IMR-90 (cell line): ENCODE results near the gene JPH4. TPM values are rescaled to one million over a fixed set of nuclear protein-coding genes. Genes with fewer than 3 reads are reported as not detected.

Experiments
- ATAC-seq: fragments of 200-7000 bp; cut with Tn5 transposase; 2 replicates; pipeline ENCODE4 v1.9.1; 2020; ENCODE audit warnings: low read depth, mild to moderate bottlenecking, moderate library complexity
- BruUV-seq: library from RNA; stranded (reverse); fragments of 400-500 nt; replicated peaks from 2 replicates; lab custom pipeline; 2021; lab: Mats Ljungman, UMichigan
- CTCF ChIA-PET: fragments of 300-600 bp; formaldehyde crosslinking; extraction: SDS; loops from one replicate; lab custom pipeline; 2021; ENCODE audit warnings: antibody characterized with exemption; lab: Yijun Ruan, JAX
- POLR2A ChIA-PET: fragments of 300-600 bp; sonication (Branson Sonifier 250); formaldehyde crosslinking; loops from one replicate; lab custom pipeline; 2022; ENCODE audit warnings: antibody characterized with exemption; ENCODE audit not compliant: unreplicated experiment; lab: Charles Lee
- DNase-seq: peaks from one replicate; pipeline ENCODE4 v3.0.0; 2013
- H2AFZ ChIP-seq: replicated peaks from 2 replicates; pipeline ENCODE3; 2013; ENCODE audit warnings: low read length, mild to moderate bottlenecking; ENCODE audit not compliant: poor library complexity
- H2AK5ac ChIP-seq: 2 replicates; pipeline ENCODE4 v1.6.1; 2013; ENCODE audit warnings: low read depth, low read length, inconsistent platforms
- H2AK9ac ChIP-seq: replicated peaks from 2 replicates; pipeline ENCODE3; 2013; ENCODE audit warnings: mild to moderate bottlenecking, low read depth, low read length, moderate library complexity; ENCODE audit not compliant: poor library complexity
- H2BK120ac ChIP-seq: 2 replicates; pipeline ENCODE4 v1.6.1; 2013; ENCODE audit warnings: low read depth, low read length, inconsistent platforms
- H2BK15ac ChIP-seq: 3 replicates; pipeline ENCODE4 v1.6.1; 2013; ENCODE audit warnings: low read depth, low read length, inconsistent platforms
- H2BK20ac ChIP-seq: 2 replicates; pipeline ENCODE4 v1.6.1; 2013; ENCODE audit warnings: low read depth, mild to moderate bottlenecking, inconsistent platforms, low read length, moderate library complexity
- H2BK5ac ChIP-seq: 2 replicates; pipeline ENCODE4 v1.6.1; 2013; ENCODE audit warnings: mild to moderate bottlenecking, low read depth, low read length, inconsistent platforms; ENCODE audit not compliant: poor library complexity, severe bottlenecking
- H3K14ac ChIP-seq: replicated peaks from 2 replicates; pipeline ENCODE4 v1.6.1; 2013; ENCODE audit warnings: low read depth, low read length, inconsistent platforms
- H3K18ac ChIP-seq: 2 replicates; pipeline ENCODE4 v1.6.1; 2013; ENCODE audit warnings: low read depth, low read length, control low read depth
- H3K23ac ChIP-seq: 2 replicates; pipeline ENCODE4 v1.6.1; 2013; ENCODE audit warnings: low read depth, low read length, inconsistent platforms
- H3K27ac ChIP-seq: 2 replicates; pipeline ENCODE4 v1.5.1; 2013; ENCODE audit warnings: mild to moderate bottlenecking, control low read depth, low read length; ENCODE audit not compliant: insufficient read depth
- H3K27me3 ChIP-seq: 2 replicates; pipeline ENCODE4 v1.6.1; 2013; ENCODE audit warnings: low read length; ENCODE audit not compliant: control insufficient read depth, insufficient read depth
- H3K36me3 ChIP-seq: 2 replicates; pipeline ENCODE4 v1.6.1; 2013; ENCODE audit warnings: low read length, mixed read lengths; ENCODE audit not compliant: control insufficient read depth, insufficient read depth
- H3K4ac ChIP-seq: 2 replicates; pipeline ENCODE4 v1.6.1; 2013; ENCODE audit warnings: low read depth, low read length, inconsistent platforms
- H3K4me1 ChIP-seq: 2 replicates; pipeline ENCODE4 v1.6.1; 2013; ENCODE audit warnings: low read length, mixed read lengths; ENCODE audit not compliant: control insufficient read depth, insufficient read depth
- H3K4me2 ChIP-seq: 2 replicates; pipeline ENCODE4 v1.6.1; 2013; ENCODE audit warnings: low read depth, mild to moderate bottlenecking, control low read depth, low read length, moderate library complexity
- H3K4me3 ChIP-seq: 2 replicates; pipeline ENCODE4 v1.5.1; 2013; ENCODE audit warnings: low read depth, mild to moderate bottlenecking, control low read depth, low read length, moderate library complexity; ENCODE audit not compliant: insufficient read depth
- H3K56ac ChIP-seq: 2 replicates; pipeline ENCODE4 v1.6.1; 2013; ENCODE audit warnings: low read length, inconsistent platforms; ENCODE audit not compliant: insufficient read depth; ENCODE audit errors: extremely low read depth
- H3K79me1 ChIP-seq, 2 experiments: 2 replicates each; pipeline ENCODE4 v1.6.1; 2013; ENCODE audit warnings: low read length in 2 of 2, inconsistent platforms in 1 of 2, low read depth in 1 of 2
- H3K9ac ChIP-seq: 2 replicates; pipeline ENCODE4 v1.6.1; 2013; ENCODE audit warnings: low read depth, low read length, control low read depth
- H3K9me1 ChIP-seq: 2 replicates; pipeline ENCODE4 v1.6.1; 2013; ENCODE audit warnings: low read length, inconsistent platforms; ENCODE audit not compliant: insufficient read depth
- H3K9me3 ChIP-seq: 2 replicates; pipeline ENCODE4 v1.6.1; 2013; ENCODE audit warnings: low read length; ENCODE audit not compliant: control insufficient read depth, insufficient read depth
- H4K20me1 ChIP-seq: 2 replicates; pipeline ENCODE4 v1.6.1; 2013; ENCODE audit warnings: low read length, inconsistent platforms; ENCODE audit not compliant: insufficient read depth
- H4K5ac ChIP-seq: 2 replicates; pipeline ENCODE4 v1.6.1; 2013; ENCODE audit warnings: mild to moderate bottlenecking, low read depth, low read length, control low read depth
- H4K8ac ChIP-seq, 2 experiments: 2 replicates each; pipeline ENCODE4 v1.6.1; 2013; ENCODE audit warnings: low read depth in 2 of 2, low read length in 2 of 2, control low read depth in 1 of 2, inconsistent platforms in 1 of 2
- H4K91ac ChIP-seq: 2 replicates; pipeline ENCODE4 v1.6.1; 2013; ENCODE audit warnings: low read depth, low read length, inconsistent platforms; ENCODE audit not compliant: insufficient read depth
- BHLHE40 ChIP-seq: fragments of 150-350 bp; IDR thresholded peaks from 2 replicates; pipeline ENCODE4 v1.6.1; 2016; ENCODE audit warnings: mild to moderate bottlenecking, low read depth, low read length
- CEBPB ChIP-seq: IDR thresholded peaks from 2 replicates; pipeline ENCODE4 v1.6.1; 2012; ENCODE audit warnings: low read depth, low read length, improper control_type of control experiment
- CHD1 ChIP-seq: IDR thresholded peaks from 2 replicates; pipeline ENCODE4 v1.6.1; 2012; ENCODE audit warnings: low read depth, low read length, improper control_type of control experiment
- FOS ChIP-seq: fragments of 150-350 bp; IDR thresholded peaks from 2 replicates; pipeline ENCODE4 v1.6.1; 2016; ENCODE audit warnings: low read depth, low read length
- MAFK ChIP-seq: IDR thresholded peaks from 2 replicates; pipeline ENCODE4 v1.6.1; 2012; ENCODE audit warnings: low read depth, low read length, improper control_type of control experiment
- MAZ ChIP-seq: IDR thresholded peaks from 2 replicates; pipeline ENCODE4 v1.6.1; 2012; ENCODE audit warnings: low read depth, mild to moderate bottlenecking, low read length, improper control_type of control experiment, moderate library complexity, borderline replicate concordance
- NFE2L2 ChIP-seq: fragments of 150-350 bp; IDR thresholded peaks from 2 replicates; pipeline ENCODE4 v1.6.1; 2016; ENCODE audit warnings: low read depth, mild to moderate bottlenecking, low read length
- POLR2A ChIP-seq: IDR thresholded peaks from 2 replicates; pipeline ENCODE4 v1.6.1; 2012; ENCODE audit warnings: mild to moderate bottlenecking, low read depth, low read length
- RAD21 ChIP-seq: IDR thresholded peaks from 2 replicates; pipeline ENCODE4 v1.6.1; 2012; ENCODE audit warnings: low read length, improper control_type of control experiment
- RCOR1 ChIP-seq: IDR thresholded peaks from 2 replicates; pipeline ENCODE4 v1.6.1; 2012; ENCODE audit warnings: mild to moderate bottlenecking, low read length, improper control_type of control experiment; ENCODE audit not compliant: insufficient replicate concordance
- RFX5 ChIP-seq: IDR thresholded peaks from 2 replicates; pipeline ENCODE4 v1.8.0; 2012; ENCODE audit warnings: low read depth, mild to moderate bottlenecking, low read length, moderate library complexity
- SMC3 ChIP-seq: fragments of 150-350 bp; IDR thresholded peaks from 2 replicates; pipeline ENCODE4 v1.6.1; 2016; ENCODE audit warnings: low read depth, mild to moderate bottlenecking, antibody characterized with exemption, low read length, moderate library complexity
- WGBS, 2 experiments: methylation state at CpG; one replicate each; pipeline versions ENCODE4 v1.1.5 to v1.1.7; 2013; ENCODE audit warnings: missing lambda C conversion rate in 2 of 2; ENCODE audit not compliant: insufficient read length in 1 of 2; ENCODE audit errors: extremely low coverage in 2 of 2; 5-methylcytosine and 5-hydroxymethylcytosine counted together
- dilution Hi-C: fragments of 300-500 bp; cut with HindIII; formaldehyde crosslinking; loops from one replicate; pipeline ENCODE4 v1.14.3; 2018; ENCODE audit warnings: low sequenced_read_pairs; ENCODE audit not compliant: unreplicated experiment
- in situ Hi-C: fragments of 300-500 bp; cut with MboI; formaldehyde crosslinking; loops from 3 replicates; pipeline ENCODE4 v1.14.3; 2019; ENCODE audit warnings: low sequenced_read_pairs, inconsistent platforms, mixed read lengths
- intact Hi-C: fragments of 100-400 bp; cut with micrococcal nuclease; formaldehyde crosslinking; loops from 2 replicates; pipeline ENCODE4 v1.10.0; 2022
- polyA plus RNA-seq, 3 experiments: library from polyadenylated mRNA; depleted of rRNA; stranded (reverse); fragments of >200 nt; gene quantifications; 2 replicates each; pipeline ENCODE4 v1.2.3, GENCODE V29; 2012; ENCODE audit warnings: low replicate concordance in 1 of 3
- total RNA-seq: library from RNA; depleted of rRNA; stranded (reverse); fragments of >200 nt; gene quantifications from 2 replicates; pipeline ENCODE4 v1.2.3, GENCODE V29; 2012
- TF ChIP-seq, protein P1 (sequence below): conservative IDR thresholded peaks from 2 replicates; pipeline ENCODE4 v1.5.1; 2012; ENCODE audit warnings: mild to moderate bottlenecking, low read depth, low read length, improper control_type of control experiment
- TF ChIP-seq, protein P2 (sequence below): fragments of 150-350 bp; IDR thresholded peaks from 2 replicates; pipeline ENCODE4 v1.6.1; 2017; ENCODE audit warnings: mild to moderate bottlenecking, antibody characterized with exemption, low read length, low read depth

JPH4 gene
- total and polyA plus RNA-seq, 2 of the 4 experiments (the other 2 are of a cell fraction) = not detected

DNA sequence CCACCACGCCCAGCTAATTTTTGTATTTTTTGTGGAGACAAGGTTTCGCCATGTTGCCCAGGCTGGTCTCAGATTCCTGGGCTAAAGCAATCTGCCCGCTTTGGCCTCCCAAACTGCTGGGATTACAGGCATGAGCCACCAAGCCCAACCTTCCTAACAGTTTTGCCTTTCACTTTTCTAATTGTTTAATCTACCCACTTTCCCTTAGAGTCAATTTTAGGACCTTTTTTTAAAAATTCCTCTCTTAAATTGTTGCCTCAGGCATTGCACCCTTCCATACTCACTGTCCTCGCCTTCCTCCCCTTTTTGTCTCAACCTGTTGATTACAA is 38.5 kb downstream of the JPH4 start:
- no TSS peak for BruUV-seq
- in situ Hi-C loops (no loop called here), intact Hi-C loops (no loop called here), dilution Hi-C loops (no loop called here)
- Histone ChIP-seq H3K27me3 (no peaks in the 10 kb centered on the region), H3K14ac (no peak overlapping the region), H3K23ac (no peak overlapping the region), H3K27ac (no peak overlapping the region), H2AFZ (no peak overlapping the region), H3K4ac (no peak overlapping the region), H4K8ac (no peak overlapping the region), H2BK120ac (no peak overlapping the region), H2BK15ac (no peak overlapping the region), H3K79me1 (no peaks in the 10 kb centered on the region), H2BK20ac (no peak overlapping the region), H4K20me1 (no peaks in the 10 kb centered on the region; the same call in 1 of the 2 replicates), H3K36me3 (no peaks in the 10 kb centered on the region), H3K4me3 (no peak overlapping the region), H4K5ac (no peak overlapping the region), H3K4me2 (no peak overlapping the region), H3K4me1 (peaks cover 6% of the 10 kb centered on the region), H4K91ac (no peak overlapping the region), H3K9ac (no peak overlapping the region), H3K9me1 (no peaks in the 10 kb centered on the region), H3K56ac (no peak overlapping the region), H2AK9ac (no peak overlapping the region), H3K18ac (no peak overlapping the region), H2AK5ac (no peak overlapping the region), H2BK5ac (no peak overlapping the region), H3K9me3 (no peaks in the 10 kb centered on the region)
- WGBS, 2 experiments = 100% methylated on average over 1 of the region's 4 CpGs; no CpG with 5 or more reads in 1 of the 2 experiments
- ATAC-seq (no peak), DNase-seq (no peak)
- ChIA-PET POLR2A (no interaction called here), CTCF (no interaction called here)
- no peak for TF ChIP-seq CHD1
- TF ChIP-seq NFE2L2 = no peak
- TF ChIP-seq, protein P1, sequence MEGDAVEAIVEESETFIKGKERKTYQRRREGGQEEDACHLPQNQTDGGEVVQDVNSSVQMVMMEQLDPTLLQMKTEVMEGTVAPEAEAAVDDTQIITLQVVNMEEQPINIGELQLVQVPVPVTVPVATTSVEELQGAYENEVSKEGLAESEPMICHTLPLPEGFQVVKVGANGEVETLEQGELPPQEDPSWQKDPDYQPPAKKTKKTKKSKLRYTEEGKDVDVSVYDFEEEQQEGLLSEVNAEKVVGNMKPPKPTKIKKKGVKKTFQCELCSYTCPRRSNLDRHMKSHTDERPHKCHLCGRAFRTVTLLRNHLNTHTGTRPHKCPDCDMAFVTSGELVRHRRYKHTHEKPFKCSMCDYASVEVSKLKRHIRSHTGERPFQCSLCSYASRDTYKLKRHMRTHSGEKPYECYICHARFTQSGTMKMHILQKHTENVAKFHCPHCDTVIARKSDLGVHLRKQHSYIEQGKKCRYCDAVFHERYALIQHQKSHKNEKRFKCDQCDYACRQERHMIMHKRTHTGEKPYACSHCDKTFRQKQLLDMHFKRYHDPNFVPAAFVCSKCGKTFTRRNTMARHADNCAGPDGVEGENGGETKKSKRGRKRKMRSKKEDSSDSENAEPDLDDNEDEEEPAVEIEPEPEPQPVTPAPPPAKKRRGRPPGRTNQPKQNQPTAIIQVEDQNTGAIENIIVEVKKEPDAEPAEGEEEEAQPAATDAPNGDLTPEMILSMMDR = no peak
- TF ChIP-seq BHLHE40 = no peak
- no peak for TF ChIP-seq CEBPB
- no peak for TF ChIP-seq RFX5
- TF ChIP-seq SMC3 = no peak
- no peak for TF ChIP-seq RCOR1
- no peak for TF ChIP-seq MAZ
- TF ChIP-seq MAFK = no peak
- TF ChIP-seq, protein P2, sequence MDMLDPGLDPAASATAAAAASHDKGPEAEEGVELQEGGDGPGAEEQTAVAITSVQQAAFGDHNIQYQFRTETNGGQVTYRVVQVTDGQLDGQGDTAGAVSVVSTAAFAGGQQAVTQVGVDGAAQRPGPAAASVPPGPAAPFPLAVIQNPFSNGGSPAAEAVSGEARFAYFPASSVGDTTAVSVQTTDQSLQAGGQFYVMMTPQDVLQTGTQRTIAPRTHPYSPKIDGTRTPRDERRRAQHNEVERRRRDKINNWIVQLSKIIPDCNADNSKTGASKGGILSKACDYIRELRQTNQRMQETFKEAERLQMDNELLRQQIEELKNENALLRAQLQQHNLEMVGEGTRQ = no peak
- TF ChIP-seq FOS = no peak
- TF ChIP-seq RAD21 = no peak
- TF ChIP-seq POLR2A = no peak
